Urinary bladder (tissue), 4 donors: Measurements from ENCODE around the gene LRCH1. TPM values are rescaled to one million over a fixed set of nuclear protein-coding genes. Genes with fewer than 3 reads are reported as not detected.

Experiments
- DNase-seq: peaks from one replicate; pipeline ENCODE4 v3.0.0-alpha.2; 2015; ENCODE audit errors: extremely low spot score
- H3K27ac ChIP-seq: one replicate; pipeline ENCODE4 v1.5.1; 2013; ENCODE audit warnings: low read depth, mild to moderate bottlenecking, moderate library complexity
- H3K36me3 ChIP-seq: one replicate; pipeline ENCODE4 v1.6.1; 2013; ENCODE audit warnings: mild to moderate bottlenecking, moderate library complexity; ENCODE audit not compliant: insufficient read depth
- H3K4me1 ChIP-seq: one replicate; pipeline ENCODE4 v1.6.1; 2013; ENCODE audit warnings: mild to moderate bottlenecking, moderate library complexity; ENCODE audit not compliant: insufficient read depth
- H3K4me3 ChIP-seq: one replicate; pipeline ENCODE4 v1.5.1; 2013; ENCODE audit warnings: low read depth, low read length
- WGBS: extraction: QIAGEN DNeasy Blood & Tissue Kit; methylation state at CpG from one replicate; pipeline ENCODE4 v1.1.7; 2013; 5-methylcytosine and 5-hydroxymethylcytosine counted together
- polyA plus RNA-seq: library from polyadenylated mRNA; stranded (reverse); fragments of 200-250 nt; gene quantifications from one replicate; pipeline ENCODE4 v1.2.3, GENCODE V29; 2013
- small RNA-seq: library from RNA; depleted of rRNA; stranded (forward); fragments of <200 nt; gene quantifications from one replicate; pipeline ENCODE3, GENCODE V24; 2014
- total RNA-seq: library from RNA; depleted of rRNA; stranded (reverse); fragments of >200 nt; gene quantifications from one replicate; pipeline ENCODE4 v1.2.3, GENCODE V29; 2014
- donor health status: healthy with polysubstance abuse.
- donor health status: healthy.

The LRCH1 gene
- total and polyA plus RNA-seq, 2 donors = 17.8 to 34.4 TPM

GRCh38 chr13:46801858-46802257 lies 248.9 kb downstream of the LRCH1 start:
- Histone ChIP-seq H3K4me1 (no peaks in the 10 kb centered on the region), H3K27ac (no peak overlapping the region), H3K4me3 (no peak overlapping the region), H3K36me3 (no peaks in the 10 kb centered on the region)
- WGBS = 50% methylated on average over 1 of the region's 1 CpG
- DNase-seq = no peak

Small RNA genes lying within 50 kb of the gene (small RNA-seq; reads per million reads assigned to genes)
- not detected for gene AL359880.1

Other genes starting within 250 kb of the LRCH1 start
- gene RUBCNL, start 165.9 kb upstream of the LRCH1 start, total RNA-seq = 9.3 TPM
- 0.63 TPM for gene RUBCNL, start 165.9 kb upstream of the LRCH1 start, polyA plus RNA-seq
- gene ESD, start 244.0 kb downstream of the LRCH1 start, total RNA-seq = 177 TPM
- 139 TPM for gene ESD, start 244.0 kb downstream of the LRCH1 start, polyA plus RNA-seq